ENCODE measurements around the gene PTH2. TPM values are rescaled to one million over a fixed set of nuclear protein-coding genes. Genes with fewer than 3 reads are reported as not detected.

Gene PTH2
- total and polyA plus RNA-seq, 2 of the 8 experiments (the other 6 are each of a cell fraction or from before 2014, with no cell fraction given): not detected

- TF ChIP-seq POLR2AphosphoS5 (IDR thresholded peaks at IDR 0.05; ENCODE audit: low read depth, low read length) (no peak), ATF3 (IDR thresholded peaks at IDR 0.05; ENCODE audit: insufficient read depth, low read depth, low read length) (no peak), SUZ12 (IDR thresholded peaks at IDR 0.05; ENCODE audit: low read length) (no peak), BACH1 (IDR thresholded peaks at IDR 0.05; ENCODE audit: low read length) (peak; percentile 86), POLR2A (IDR thresholded peaks at IDR 0.05; ENCODE audit: control extremely low read depth in 1 of 2, low read depth in 2 of 2, low read length in 2 of 2) (no peak), CREB1 (IDR thresholded peaks at IDR 0.05) (no peak), RAD21 (IDR thresholded peaks at IDR 0.05 in 1 of 2, conservative IDR thresholded peaks at IDR 0.05 in 1 of 2; ENCODE audit: low read depth in 2 of 2, low read length in 2 of 2) (peak; percentile 32 to 49), KDM5A (IDR thresholded peaks at IDR 0.05; ENCODE audit: low read length) (no peak), HDAC6 (IDR thresholded peaks at IDR 0.05; ENCODE audit: low read depth, low read length) (no peak), SP4 (IDR thresholded peaks at IDR 0.05; ENCODE audit: low read length) (no peak), RFX5 (IDR thresholded peaks at IDR 0.05; ENCODE audit: borderline replicate concordance, low read depth, low read length) (no peak), TBP (IDR thresholded peaks at IDR 0.05; ENCODE audit: low read depth, low read length) (no peak), TCF12 (IDR thresholded peaks at IDR 0.05; ENCODE audit: low read depth, low read length) (no peak), GTF2F1 (IDR thresholded peaks at IDR 0.05; ENCODE audit: borderline replicate concordance, low read depth, low read length) (no peak), SP1 (IDR thresholded peaks at IDR 0.05; ENCODE audit: low read depth, low read length) (no peak), CHD1 (IDR thresholded peaks at IDR 0.05; ENCODE audit: low read depth, low read length) (no peak), NRF1 (IDR thresholded peaks at IDR 0.05; ENCODE audit: low read depth, low read length) (no peak), KDM1A (IDR thresholded peaks at IDR 0.05; ENCODE audit: borderline replicate concordance, low read length) (no peak), CHD2 (IDR thresholded peaks at IDR 0.05; ENCODE audit: low read length) (no peak), BCL11A (IDR thresholded peaks at IDR 0.05; ENCODE audit: low read depth in 2 of 2, low read length in 2 of 2) (no peak), RBBP5 (IDR thresholded peaks at IDR 0.05; ENCODE audit: borderline replicate concordance, low read depth, low read length) (no peak), E2F6 (IDR thresholded peaks at IDR 0.05) (peak; percentile 73), CTBP2 (IDR thresholded peaks at IDR 0.05; ENCODE audit: borderline replicate concordance, insufficient read depth, insufficient read length, low read length) (no peak), ATF2 (IDR thresholded peaks at IDR 0.05; ENCODE audit: low read length) (no peak)
Measured at GRCh38 chr19:49430678-49431329, 7.6 kb upstream of the PTH2 start (continued).
